ENCODE measurements around the gene ATAT1.

DNA sequence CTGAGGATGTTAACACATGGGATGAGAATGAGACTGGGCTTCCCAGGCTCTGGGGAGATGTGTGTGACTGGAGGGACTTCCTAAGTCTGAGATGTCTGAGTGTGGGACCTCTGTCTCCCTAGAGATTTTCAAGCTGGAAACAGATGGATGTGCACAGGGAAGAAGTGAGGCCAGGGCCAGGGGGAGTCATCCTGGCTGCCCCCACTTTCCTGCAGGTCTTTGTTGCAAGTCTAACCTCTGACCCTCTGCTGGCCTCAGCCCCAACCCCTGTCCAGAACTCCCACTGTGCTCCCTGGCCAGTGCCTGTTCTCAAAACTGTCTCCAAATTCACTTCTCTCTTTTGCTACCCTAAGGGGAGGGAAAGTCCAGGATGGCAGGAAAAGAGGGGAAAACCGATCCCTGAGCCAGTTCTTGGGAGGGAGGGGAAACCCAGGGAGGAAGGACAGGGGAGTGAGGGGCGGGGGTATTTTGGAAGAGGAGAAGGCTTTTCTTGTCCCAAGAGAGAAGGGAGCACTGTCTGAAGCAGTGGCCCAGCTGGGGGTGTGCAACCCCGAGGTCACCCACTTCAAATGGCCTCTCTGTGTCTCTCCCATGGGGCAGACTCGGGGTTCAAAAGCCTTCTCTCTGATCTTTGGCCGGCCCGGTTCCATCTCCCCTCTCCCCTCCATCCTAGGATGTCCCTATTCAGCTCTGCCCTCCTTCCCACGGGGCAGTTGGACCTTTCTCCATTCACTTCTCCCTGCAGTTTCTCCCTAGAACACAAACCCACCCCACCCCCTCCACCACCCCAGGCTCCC, 56.7 kb downstream of the ATAT1 start:
- TF ChIP-seq RAD21 (conservative IDR thresholded peaks at IDR 0.05) (no peak), POLR2AphosphoS5 (IDR thresholded peaks at IDR 0.05) (no peak), REST (IDR thresholded peaks at IDR 0.05; ENCODE audit: borderline replicate concordance) (no peak), EP300 (conservative IDR thresholded peaks at IDR 0.05; ENCODE audit: poor library complexity, severe bottlenecking) (no peak), TAF1 (IDR thresholded peaks at IDR 0.05; ENCODE audit: low read depth) (no peak), EZH2 (IDR thresholded peaks at IDR 0.05; ENCODE audit: borderline replicate concordance, insufficient read depth, low read length, poor library complexity, severe bottlenecking) (no peak)
- TF ChIP-seq, protein P1, sequence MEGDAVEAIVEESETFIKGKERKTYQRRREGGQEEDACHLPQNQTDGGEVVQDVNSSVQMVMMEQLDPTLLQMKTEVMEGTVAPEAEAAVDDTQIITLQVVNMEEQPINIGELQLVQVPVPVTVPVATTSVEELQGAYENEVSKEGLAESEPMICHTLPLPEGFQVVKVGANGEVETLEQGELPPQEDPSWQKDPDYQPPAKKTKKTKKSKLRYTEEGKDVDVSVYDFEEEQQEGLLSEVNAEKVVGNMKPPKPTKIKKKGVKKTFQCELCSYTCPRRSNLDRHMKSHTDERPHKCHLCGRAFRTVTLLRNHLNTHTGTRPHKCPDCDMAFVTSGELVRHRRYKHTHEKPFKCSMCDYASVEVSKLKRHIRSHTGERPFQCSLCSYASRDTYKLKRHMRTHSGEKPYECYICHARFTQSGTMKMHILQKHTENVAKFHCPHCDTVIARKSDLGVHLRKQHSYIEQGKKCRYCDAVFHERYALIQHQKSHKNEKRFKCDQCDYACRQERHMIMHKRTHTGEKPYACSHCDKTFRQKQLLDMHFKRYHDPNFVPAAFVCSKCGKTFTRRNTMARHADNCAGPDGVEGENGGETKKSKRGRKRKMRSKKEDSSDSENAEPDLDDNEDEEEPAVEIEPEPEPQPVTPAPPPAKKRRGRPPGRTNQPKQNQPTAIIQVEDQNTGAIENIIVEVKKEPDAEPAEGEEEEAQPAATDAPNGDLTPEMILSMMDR (IDR thresholded peaks at IDR 0.05; ENCODE audit: poor library complexity, severe bottlenecking) = no peak

Measured in neural cell (in vitro differentiated cells).